NCI-H2107 treated with DMSO at 0.1 percent for 48 hours (cell line): ENCODE data around the gene RNASE12.
"Not testable (repeated sequence)": the region's sequence is repeated elsewhere in the genome, so short reads cannot be mapped to it uniquely, and the experiment has no call there.

Experiments used
- DNase-seq: peaks from one replicate; lab custom pipeline; 2025; ENCODE audit not compliant: unreplicated experiment; lab: John Stamatoyannopoulos, UW

Gene RNASE12

DNA sequence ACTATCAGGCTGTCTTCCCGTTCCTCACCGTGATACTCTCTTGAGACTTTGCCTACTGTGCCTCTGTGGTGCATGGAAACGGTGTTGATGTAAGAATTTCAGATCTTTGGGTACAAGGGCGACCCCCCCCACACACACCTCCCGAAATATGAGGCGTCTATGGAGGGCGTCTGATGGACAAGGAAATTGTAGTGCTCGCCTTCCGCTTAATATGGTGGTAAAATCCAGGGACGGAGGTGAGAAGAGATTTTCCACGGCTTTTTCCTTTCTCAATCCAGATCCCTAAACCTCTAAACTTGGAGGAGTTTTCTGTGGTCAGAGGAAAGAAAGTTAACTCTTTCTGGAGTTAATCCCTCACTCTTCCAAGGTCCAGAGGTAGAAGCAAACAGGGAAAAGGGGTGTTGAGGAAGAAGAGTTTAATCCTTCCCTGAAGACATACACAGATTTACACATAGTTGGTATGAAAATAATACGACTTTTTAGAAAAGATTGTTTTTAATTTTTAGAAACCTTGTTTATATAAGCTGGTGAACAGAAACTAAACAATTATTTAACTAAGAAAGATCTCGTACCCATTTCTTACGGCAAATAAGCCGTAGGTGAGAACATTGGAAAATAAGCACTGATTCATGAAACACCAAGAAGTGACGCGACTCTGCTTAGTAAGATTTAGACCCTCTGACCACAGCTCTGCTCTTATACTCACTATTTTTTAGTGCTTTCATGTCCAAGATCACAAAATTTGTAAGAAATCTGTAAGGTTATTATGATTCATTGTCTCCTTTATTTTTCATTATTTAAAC, 23.1 kb upstream of the RNASE12 start:
- DNase-seq = no peak

DNA sequence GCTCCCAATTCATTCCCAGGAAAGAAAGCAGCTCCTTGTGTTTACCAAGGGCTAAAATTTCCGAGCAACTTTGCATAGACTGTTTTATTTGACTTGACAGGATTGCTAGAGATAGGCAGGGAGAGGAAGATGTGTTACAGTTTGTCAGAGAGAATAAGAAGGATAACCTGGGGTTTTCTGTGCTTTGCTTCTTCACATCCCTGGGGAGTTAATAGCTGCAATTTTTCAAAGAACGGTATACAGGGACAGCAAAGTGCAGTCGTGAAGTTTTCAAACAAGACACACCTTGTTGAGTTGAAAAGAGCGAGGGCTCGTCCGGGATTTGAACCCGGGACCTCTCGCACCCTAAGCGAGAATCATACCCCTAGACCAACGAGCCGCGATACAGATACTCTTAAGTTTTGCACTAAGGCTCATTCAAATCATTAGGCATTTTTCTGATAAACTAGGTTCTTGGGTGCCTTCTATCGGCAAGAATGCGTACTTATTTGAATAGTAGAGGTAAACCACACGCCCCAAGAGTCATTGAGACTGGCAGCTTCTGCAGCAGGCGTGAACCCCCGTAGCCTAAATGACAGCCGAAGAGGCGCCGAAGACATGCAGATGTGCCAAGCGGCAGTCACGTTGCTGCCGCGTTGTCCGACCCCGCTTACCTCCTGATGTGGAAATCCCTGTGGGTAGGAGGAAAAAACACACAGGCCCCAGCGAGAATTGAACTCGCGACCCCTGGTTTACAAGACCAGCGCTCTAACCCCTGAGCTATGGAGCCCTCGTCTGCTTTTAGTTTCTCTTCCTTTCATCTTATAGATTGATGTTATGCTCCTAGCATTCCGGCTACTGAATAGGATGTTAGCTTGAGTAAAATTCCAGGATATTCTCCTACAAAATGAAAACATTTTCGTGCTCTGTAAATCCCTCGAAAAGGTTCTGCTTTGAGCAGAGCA, 22.2 kb upstream of the RNASE12 start:
- DNase-seq = peak; percentile 95

DNA sequence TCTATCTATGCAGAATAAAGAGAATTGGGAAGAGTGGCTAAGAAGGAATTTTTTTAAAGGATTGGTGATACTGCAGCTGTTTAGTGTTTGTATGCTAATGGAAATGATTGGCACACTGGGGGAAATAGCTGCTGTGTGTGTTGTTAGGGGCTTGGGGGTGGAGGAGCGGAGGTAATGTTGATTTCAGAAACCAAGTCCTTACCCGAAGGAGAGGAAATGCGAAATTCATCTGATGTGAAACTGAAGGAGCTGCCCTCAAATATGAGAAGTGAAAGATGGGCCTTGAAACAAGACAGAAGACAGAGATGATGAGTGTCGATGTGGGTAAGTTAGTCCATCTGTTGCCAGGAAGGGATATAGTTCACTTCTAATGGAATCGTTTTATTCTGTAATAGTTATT, 21.2 kb upstream of the RNASE12 start:
- DNase-seq = no peak

DNA sequence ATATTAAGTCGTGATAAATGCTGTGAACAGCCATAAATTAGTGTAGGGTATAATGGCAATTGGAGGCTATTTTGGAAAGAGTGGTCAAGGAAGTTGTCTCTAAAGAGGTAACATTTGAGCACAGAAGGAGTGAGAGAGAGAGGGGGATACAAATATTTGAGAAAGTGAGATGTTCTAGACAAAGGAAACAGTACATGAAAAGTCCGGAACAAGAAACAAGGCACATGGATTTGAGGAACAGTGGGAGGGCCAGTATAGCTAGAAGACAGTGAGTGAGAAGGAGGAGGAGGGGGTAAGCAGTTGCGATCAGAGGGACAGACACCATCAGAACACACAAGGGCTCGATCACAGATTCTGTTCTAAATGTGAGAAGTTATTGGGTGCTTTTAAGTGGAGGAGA, 20.1 kb upstream of the RNASE12 start:
- no peak for DNase-seq

DNA sequence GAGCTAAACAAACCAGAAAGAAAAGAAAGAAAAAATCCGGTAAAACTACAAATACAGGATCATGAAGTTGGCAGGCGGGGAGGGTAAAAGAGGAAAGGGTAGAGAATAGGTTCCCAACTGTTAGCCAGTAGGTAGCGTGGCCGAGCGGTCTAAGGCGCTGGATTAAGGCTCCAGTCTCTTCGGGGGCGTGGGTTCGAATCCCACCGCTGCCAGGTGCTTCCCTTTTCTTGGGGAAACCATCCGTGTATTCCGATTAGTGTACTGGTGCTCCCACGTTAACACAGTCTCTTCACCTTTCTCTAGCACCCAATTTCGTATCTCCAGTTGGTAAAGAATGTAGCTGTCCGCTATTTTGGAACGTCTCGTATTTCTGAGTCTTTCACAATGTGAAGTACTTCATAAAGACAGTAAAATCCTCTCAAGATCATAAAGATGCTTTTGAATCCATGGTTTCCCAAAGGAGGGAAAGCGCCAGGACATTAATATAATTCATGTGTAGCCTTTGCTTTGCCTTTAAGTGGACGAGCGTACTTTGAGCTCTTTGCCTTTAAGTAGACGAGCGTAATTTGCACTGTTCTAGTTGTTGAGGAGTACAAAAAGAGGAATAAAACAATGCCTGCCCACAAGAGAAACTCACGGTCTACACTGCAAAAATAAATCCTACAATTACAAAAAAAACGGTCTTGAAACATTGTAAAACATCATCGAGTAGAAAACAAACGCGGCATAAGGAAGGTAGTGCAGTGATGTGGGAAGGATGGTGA, 19.0 kb upstream of the RNASE12 start:
- DNase-seq = peak; percentile 91

DNA sequence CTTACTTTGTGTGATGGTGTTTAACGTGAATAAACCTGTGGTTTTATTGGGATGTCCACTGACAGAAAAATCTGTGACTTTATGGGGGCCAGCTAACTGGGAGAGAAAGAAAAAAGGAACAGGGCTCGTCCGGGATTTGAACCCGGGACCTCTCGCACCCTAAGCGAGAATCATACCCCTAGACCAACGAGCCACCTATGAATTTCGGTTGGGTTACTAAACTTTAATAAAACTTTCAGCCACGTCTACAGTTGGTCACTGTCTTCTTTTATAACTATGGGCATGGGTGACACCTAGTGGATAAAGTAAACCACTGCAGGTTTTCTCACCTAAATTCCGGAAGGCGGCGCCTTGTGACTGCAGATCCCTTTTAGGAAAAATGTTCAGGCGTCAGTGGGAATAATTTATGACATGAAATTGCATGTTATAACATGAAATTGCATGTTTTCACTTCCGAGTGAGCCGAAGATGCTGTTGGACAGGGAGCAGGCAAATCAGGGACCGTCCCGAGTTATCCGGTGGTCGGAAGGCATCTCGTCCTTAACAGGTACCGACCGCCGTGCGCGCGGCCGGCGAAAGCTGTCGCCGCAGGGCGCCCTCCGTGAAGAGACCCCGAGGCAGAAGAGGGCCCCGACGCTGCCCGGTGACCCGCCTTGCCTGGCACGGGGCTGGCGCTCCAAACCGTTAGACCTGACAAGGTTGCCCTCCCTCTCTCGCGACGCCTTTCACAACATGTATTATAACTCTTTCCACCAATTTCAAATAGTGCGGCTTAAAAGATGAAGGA, 18.2 kb upstream of the RNASE12 start:
- DNase-seq = peak; percentile 97

DNA sequence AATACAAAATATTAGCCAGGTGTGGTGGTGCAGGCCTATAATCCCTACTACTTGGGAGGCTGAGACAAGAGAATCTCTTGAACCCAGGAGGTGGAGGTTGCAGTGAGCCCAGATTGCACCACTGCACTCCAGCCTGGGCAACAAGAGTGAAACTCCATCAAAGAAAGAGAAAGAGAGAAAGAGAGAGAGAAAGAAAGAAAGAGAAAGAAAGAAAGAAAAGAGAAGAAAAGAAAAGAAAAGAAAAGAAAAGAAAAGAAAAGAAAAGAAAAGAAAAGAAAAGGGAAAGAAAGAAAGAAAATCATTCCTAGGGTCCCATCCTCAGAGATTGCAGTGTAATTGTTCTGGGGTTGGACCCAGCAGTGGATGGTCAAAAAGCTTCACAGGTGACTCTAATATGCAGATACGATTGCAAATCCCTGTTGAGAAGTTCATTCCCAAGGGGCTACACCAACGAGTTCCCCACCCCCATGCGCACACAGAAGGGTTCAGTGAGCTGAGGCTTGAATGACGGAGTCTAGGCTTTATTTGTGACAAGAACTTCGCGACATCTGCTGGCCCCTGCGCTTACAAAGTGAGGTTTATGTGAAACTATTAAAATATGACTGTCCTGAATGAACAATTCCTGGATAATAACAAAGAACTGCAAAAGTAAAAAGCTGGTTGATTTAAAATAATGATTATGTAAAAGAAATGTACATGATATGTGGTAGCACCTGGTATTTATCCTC, 17.4 kb upstream of the RNASE12 start:
- no peak for DNase-seq

DNA sequence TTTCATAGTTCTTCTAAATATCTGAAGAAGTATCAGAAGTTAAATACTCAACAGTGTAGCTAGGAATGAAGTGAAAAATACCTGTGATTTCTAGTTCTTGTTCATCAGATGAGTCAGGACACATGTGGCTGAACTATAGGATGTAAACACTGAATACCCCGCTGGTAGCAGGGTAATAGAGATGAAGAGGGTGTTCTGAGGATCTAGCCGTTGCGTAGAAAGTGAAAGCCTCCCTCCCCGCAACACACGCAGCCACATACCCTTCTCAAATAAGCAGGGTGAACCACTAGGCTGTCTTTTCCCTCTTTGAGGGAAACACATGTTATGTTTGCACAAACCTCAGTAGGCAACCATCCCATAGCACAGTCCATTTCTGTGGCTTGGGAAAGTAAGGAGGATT, 16.4 kb upstream of the RNASE12 start:
- no peak for DNase-seq

DNA sequence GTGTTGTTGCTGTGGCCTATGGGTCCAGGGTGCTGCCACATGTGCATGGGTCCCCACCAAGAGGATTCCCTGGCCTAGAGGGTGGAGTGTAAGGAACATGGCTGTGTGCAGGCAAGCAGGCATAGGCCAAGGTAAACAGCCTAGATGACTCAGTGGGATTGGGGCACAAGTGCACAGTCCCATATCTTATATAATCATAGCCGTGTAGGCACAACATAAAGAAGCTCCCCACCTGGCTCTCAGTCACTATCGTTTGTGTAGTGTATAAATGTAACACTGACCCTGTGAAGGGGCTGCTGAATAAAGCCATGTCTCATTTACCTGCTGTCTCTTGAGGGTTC, 15.7 kb upstream of the RNASE12 start:
- DNase-seq = no peak

DNA sequence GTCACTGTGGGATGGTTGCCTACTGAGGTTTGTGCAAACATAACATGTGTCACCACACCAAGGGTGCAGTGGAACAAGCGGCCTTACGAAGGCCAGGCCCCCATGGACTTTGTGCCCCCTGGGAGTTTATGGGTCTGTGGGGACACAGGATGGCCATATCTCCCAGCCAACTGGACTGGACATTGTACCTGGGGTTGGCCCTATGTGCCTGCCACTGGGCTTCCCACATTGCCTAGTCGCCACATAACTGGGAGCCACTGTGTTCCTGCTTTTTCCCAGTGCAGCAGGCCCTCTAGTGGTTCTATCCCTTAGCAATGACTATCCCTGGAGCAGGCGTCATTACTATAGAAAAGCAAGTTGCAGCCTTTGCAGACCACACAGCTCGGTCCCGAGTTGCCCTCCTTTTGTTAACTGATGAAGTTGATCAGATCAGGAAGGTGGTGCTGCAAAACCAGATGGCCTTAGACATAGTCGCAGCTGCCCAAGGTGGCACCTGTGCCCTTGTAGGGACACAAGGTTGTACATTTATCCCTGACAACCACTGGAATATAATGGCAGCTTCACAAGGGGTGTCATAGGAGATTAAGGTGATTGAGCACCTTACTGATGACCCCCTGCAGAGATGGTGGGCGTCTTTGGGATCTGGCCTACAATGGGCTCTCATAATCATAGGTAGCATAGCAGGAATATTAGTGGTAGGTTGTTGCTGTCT, 15.2 kb upstream of the RNASE12 start:
- DNase-seq = peak; percentile 56

DNA sequence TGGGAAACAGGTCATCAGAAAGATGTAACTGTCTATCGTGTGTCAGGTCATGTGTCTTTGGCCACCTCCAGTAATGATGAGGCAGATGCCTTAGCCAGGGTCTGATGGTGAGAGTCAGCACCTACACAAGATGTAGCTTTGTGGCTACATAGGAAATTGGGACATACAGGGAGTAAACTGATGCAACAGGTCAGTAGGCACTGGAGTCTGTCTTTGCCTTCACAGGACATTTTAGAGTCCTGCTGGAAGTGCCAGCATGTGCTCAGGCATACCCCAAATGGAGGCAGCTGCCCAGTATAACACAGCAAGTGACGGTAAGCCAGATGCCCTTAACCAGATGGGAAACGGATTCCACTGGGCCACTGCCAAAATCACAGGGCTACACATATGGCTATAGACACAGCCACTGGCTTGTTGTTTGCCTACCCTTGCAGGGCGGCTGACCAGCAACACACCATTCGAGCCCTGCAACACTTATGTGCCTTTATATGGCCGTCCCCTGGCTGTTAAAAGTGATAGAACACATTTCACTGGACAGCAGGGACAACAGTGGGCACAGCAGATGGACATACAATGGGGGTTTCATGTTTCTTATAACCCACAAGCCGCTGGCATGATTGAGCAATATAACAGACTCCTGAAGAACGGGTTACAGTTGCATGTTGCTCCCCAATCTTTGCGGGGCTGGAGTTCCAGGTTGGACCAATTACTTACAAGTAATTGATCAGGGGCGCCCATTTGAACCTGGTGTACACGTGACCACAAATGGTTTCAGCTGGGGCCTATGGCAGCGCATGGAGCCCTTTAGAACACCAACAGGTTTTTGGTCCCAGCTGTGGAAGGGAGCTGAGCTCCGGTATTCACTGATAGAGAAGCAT, 12.9 kb upstream of the RNASE12 start:
- peak; percentile 22 for DNase-seq

DNA sequence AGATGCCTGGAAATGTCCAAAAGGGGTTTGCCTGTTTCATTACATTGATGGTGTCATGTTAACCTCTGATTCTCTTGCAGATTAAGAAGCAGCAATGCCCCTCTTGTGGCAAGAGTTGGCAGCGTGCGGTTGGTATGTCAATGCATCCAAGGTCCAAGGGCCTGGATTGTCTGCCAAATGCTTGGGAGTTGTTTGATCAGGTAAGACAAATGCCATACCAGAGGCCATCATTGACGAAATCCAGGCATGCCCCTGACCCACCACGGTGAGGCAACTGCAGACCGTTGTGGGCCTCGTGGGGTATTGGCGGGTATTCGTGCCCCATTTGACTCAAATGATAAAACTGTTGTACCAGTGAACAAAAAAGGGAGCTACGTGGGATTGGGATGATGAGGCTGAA, 11.4 kb upstream of the RNASE12 start:
- no peak for DNase-seq

DNA sequence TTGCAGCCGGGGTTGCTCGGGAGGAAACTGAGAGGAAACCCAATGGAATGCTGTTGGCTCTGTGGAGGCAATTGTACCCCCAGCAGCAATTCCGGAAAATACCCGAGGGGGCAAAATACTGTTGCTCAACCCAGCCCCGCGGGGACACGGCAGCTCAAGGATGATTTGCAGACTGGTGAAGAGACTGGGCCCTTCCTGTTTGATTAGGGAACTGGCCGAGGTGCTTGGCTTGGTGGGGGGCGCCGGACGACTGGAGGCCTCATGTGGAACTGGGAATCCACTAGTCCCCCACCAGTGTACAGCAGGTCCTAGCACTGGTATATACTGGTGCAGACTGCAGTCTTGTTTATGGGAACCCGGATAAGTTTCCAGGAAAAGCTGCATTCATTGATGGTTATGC, 10.3 kb upstream of the RNASE12 start:
- DNase-seq = no peak

DNA sequence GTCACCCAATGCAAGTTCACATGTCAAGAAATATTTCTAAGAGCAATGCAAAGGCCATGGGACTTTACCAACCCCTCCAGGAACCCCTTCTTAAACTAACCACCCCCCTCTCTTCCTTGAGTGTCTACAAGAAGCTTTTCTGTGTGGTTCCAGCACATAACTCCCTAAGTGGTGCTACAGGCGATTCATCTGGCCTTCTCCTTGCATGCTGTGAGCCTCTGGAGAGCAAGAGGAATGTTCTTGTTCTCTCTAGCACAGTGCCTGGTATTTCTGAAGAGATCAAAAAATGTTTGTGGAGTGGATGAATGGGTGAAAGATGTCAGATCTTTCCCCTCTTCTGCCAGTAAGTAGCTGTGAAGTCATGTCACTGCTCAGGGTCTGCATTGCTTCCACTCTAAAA, 5.9 kb upstream of the RNASE12 start:
- no peak for DNase-seq

DNA sequence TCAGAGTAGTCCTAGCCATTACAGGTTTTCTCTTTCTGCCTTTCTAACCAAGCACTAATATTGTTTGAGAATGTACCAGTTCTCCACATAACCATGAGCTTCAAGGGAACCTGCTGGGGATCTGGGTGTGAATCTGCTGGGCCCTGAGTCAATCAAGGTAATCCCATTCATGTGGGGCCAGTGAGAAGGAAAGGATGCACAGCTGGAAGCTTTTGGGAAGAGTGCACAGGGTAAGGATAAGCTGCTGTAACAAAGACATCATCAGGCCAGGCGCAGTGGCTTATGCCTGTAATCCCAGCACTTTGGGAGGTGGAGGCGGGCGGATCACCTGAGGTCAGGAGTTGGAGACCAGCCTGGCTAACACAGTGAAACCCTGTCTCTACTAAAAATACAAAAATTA, 4.5 kb upstream of the RNASE12 start:
- DNase-seq = not testable (repeated sequence)

DNA sequence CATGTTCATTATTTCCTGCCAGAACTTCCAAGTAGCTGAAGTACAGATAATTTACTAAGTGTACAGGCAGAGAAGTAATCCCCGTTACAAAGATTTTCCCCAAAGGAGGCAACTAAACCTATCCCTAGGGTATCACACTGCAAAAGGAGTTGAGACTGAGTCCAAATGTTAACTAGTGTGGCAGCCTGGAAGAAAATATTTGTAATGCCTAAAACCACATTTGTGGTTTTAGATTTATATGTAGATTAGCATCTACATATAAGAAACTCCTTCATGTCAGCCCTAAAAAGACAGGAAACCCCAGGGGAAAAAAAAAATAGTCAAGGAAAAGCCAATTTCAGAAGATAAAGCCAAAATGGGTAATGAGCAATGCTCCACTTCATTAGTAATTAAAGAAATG, 1.4 kb upstream of the RNASE12 start:
- DNase-seq = no peak

DNA sequence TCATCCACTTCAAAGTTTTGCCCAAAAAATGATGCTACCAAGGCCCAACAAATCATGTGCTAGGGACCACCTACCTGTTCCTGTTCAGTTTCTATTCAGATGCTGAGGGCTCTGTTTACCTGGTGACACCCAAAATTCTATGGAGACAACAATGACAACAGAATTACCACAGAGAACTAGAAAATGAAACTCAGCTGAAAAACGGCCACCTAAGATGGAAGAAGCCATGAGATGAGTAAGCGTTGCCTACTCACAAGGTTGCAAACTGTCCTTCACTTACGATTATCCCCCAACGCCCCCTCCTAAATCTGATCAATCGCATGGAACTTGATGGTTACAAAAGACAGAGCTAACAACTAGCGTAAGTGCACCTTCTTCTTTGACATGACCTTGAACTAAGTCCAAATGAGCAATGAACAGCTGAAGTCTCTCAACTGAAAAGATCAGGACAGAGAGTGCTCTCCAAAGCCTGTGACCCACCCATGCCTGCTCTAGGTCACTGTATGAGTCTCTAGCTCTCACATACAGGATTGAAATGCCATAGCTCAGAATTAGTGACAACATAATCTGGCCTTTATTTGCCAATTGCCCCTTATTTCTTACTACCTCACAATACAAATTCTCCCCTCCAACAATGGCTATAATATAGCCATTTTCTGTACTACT, 3.6 kb downstream of the RNASE12 start, which contains the start of gene RNASE11:
TSS of gene RNASE11 (minus strand) at position 513 of the 666 bp plus-strand sequence.
- no peak for DNase-seq

DNA sequence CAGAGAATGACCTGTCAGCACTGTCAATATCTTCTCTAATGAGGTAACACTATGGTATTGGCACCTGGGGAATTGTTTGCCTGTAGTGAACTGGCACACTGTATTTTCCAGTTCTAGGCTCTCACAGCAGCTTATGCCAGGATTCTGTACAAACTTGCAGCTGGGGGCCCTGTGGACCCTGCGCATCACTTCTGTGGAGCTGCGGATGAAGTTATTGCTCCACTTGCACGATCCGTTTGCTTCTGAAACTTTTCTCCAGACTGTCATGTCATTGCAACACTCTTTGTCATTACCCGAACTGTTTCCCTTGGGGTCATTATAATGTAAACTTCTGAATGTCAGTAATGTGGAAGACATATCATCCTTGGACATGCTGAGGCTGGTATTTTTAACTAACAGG, 7.3 kb downstream of the RNASE12 start:
- DNase-seq = no peak
